Activated CD4-positive, alpha-beta T cell treated with anti-CD3 and anti-CD28 coated beads for 36 hours (primary cell): ENCODE measurements around the gene STK32C. TPM values are rescaled to one million over a fixed set of nuclear protein-coding genes. Genes with fewer than 3 reads are reported as not detected.
"Not testable (repeated sequence)": the region's sequence is repeated elsewhere in the genome, so short reads cannot be mapped to it uniquely, and the experiment has no call there.

Experiments
- ATAC-seq: fragments of 200-7000 bp; cut with Tn5 transposase; one replicate; pipeline ENCODE4 v1.10.0; 2021; ENCODE audit warnings: mild to moderate bottlenecking, moderate library complexity
- CTCF ChIA-PET: fragments of 350-600 bp; sonication (Branson Sonifier 250); formaldehyde crosslinking; loops from one replicate; lab custom pipeline; 2021; ENCODE audit warnings: antibody characterized with exemption; lab: Charles Lee
- POLR2A ChIA-PET: fragments of 350-600 bp; sonication (Branson Sonifier 250); formaldehyde crosslinking; loops from one replicate; lab custom pipeline; 2021; ENCODE audit warnings: antibody characterized with exemption, inconsistent platforms; lab: Charles Lee
- DNase-seq: peaks from one replicate; pipeline ENCODE4 v3.0.0-alpha.2; 2020
- H3K27ac Mint-ChIP-seq: one replicate; pipeline ENCODE4 v1.8.0; 2021; ENCODE audit warnings: mixed read lengths
- H3K27me3 Mint-ChIP-seq: one replicate; pipeline ENCODE4 v1.8.0; 2021; ENCODE audit warnings: mixed read lengths
- H3K36me3 Mint-ChIP-seq: one replicate; pipeline ENCODE4 v1.8.0; 2021; ENCODE audit warnings: low read depth, mixed read lengths
- H3K4me1 Mint-ChIP-seq: one replicate; pipeline ENCODE4 v1.8.0; 2021; ENCODE audit warnings: mixed read lengths
- H3K4me3 Mint-ChIP-seq: one replicate; pipeline ENCODE4 v1.8.0; 2021; ENCODE audit warnings: mild to moderate bottlenecking, moderate library complexity, mixed read lengths
- H3K9me3 Mint-ChIP-seq: one replicate; pipeline ENCODE4 v1.8.0; 2021; ENCODE audit warnings: low read depth, mixed read lengths
- intact Hi-C, 2 experiments: fragments of 100-400 bp; cut with DNase I in 1 of 2; cut with micrococcal nuclease in 1 of 2; formaldehyde crosslinking; loops; one replicate each; pipeline versions ENCODE4 v1.14.2 to v1.15.1; 2022 to 2024; cut with DNase I, micrococcal nuclease
- total RNA-seq, 2 experiments: library from RNA; stranded (reverse); gene quantifications; one replicate each; pipeline ENCODE4 v1.2.3, GENCODE V29; 2021

Gene STK32C
- total RNA-seq, 2 experiments from 2014 or later: 15.8 to 19.9 TPM

DNA sequence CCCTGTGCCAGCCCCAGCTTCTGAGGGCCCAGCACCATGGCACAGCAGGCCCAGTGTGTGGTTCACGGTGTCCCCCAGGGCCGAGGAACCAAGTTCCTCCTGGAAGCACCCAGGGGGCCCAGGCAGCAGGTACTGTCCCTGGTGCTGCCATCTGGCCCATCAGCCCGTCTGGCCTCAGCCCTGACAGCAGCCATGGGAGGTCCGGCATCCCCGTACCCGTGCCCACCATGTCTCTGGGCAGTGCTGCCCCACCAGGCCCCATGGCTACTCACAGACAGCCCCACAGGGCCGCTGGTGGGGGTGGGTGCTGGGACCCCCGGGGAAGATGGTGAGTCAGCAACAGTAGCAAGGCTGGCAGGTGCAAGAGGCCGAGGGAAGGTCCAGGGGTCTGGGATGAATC, 32.8 kb downstream of the STK32C start:
- H3K4me1 Mint-ChIP-seq: no peaks in the 10 kb centered on the region
- H3K27me3 Mint-ChIP-seq: no peaks in the 10 kb centered on the region
- ChIA-PET CTCF (no interaction called here), POLR2A (no interaction called here)
- no peaks in the 10 kb centered on the region for H3K36me3 Mint-ChIP-seq
- H3K27ac Mint-ChIP-seq: no peak overlapping the region
- no peak for ATAC-seq
- no peaks in the 10 kb centered on the region for H3K9me3 Mint-ChIP-seq
- intact Hi-C loops: no loop called here
- DNase-seq: no peak
- H3K4me3 Mint-ChIP-seq: no peak overlapping the region

DNA sequence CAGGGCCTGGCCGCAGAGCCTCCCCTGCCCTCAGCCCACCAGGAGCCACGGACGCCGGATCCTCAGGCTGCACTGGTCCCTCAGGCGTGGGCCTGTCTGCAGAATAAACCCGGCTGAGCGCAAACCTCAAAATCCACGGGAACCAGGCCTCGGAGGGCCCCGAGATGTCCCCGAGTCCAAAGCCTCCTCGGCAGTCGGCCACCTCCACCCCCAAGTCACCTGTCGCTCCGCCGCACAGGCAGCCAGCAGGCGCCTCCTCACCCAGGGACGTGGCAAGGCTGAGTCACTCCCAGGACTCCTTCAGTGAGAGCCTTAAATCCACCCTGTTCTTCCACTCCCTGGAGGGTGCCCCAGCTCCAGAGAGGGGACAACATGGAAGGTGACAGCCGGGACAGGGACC, 33.2 kb downstream of the STK32C start:
- no peak for ATAC-seq
- Mint-ChIP-seq H3K9me3 (no peaks in the 10 kb centered on the region), H3K27ac (no peak overlapping the region), H3K4me1 (no peaks in the 10 kb centered on the region), H3K27me3 (no peaks in the 10 kb centered on the region), H3K4me3 (no peak overlapping the region), H3K36me3 (no peaks in the 10 kb centered on the region)
- CTCF ChIA-PET: no interaction called here
- no peak for DNase-seq
- POLR2A ChIA-PET: no interaction called here
- intact Hi-C loops: no loop called here

DNA sequence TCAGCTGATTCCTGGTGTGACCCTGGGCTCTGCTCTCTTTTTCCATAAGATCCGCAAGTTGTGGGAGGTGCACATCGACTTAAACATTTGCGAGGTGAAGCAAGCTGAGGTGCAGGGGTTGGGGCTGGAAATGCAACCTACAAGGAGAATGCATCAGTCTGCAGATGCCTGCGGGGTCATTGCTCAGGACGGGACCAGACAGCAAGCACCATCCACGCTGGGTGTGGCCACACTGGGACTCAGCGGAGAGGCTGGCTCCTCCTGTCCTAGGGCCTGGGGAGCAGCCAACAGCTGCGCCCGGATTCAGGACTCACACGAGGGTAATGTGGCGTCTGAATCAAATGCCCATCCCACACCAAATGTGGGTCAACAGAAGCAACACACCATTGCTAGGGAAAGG, 33.8 kb downstream of the STK32C start:
- no peaks in the 10 kb centered on the region for H3K27me3 Mint-ChIP-seq
- H3K4me3 Mint-ChIP-seq: no peak overlapping the region
- no peaks in the 10 kb centered on the region for H3K9me3 Mint-ChIP-seq
- ChIA-PET POLR2A (no interaction called here), CTCF (no interaction called here)
- no peak overlapping the region for H3K27ac Mint-ChIP-seq
- H3K36me3 Mint-ChIP-seq: no peaks in the 10 kb centered on the region
- ATAC-seq (no peak), DNase-seq (no peak)
- H3K4me1 Mint-ChIP-seq: no peaks in the 10 kb centered on the region
- intact Hi-C loops: no loop called here

DNA sequence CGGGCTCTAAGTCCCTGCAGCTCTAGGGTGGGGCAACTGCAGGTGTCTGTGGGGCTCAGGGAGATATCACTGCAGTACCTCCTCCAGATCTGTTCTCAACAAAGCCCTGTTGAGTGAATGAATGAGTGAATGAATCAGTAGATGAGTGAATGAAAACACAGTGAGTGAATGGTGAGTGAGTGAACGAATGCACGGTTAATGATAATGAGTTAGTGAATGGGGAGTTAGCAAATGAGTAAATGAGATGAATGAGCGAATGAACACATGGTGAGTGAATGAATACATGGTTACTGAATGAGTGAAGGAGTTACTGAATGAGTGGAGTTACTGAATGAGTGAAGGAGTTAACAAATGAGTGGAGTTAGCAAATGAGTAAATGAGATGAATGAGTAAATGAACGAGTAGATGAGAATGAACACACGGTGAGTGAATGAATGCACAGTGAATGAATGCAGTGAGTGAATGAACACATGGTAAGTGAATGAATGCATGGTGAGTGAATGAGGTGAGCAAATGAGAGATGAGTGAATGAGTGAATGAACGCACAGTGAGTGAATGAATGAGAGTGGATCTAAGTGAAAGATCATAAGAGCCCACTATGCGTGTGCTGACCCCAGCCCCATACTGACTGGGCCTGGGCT, 34.3 kb downstream of the STK32C start:
- ChIA-PET CTCF (no interaction called here), POLR2A (no interaction called here)
- H3K4me3 Mint-ChIP-seq: no peak overlapping the region
- DNase-seq (no peak), ATAC-seq (peak; percentile 30)
- no peak overlapping the region for H3K27ac Mint-ChIP-seq
- H3K4me1 Mint-ChIP-seq: no peaks in the 10 kb centered on the region
- no peaks in the 10 kb centered on the region for H3K9me3 Mint-ChIP-seq
- intact Hi-C loops: no loop called here
- no peaks in the 10 kb centered on the region for H3K27me3 Mint-ChIP-seq
- H3K36me3 Mint-ChIP-seq: no peaks in the 10 kb centered on the region

DNA sequence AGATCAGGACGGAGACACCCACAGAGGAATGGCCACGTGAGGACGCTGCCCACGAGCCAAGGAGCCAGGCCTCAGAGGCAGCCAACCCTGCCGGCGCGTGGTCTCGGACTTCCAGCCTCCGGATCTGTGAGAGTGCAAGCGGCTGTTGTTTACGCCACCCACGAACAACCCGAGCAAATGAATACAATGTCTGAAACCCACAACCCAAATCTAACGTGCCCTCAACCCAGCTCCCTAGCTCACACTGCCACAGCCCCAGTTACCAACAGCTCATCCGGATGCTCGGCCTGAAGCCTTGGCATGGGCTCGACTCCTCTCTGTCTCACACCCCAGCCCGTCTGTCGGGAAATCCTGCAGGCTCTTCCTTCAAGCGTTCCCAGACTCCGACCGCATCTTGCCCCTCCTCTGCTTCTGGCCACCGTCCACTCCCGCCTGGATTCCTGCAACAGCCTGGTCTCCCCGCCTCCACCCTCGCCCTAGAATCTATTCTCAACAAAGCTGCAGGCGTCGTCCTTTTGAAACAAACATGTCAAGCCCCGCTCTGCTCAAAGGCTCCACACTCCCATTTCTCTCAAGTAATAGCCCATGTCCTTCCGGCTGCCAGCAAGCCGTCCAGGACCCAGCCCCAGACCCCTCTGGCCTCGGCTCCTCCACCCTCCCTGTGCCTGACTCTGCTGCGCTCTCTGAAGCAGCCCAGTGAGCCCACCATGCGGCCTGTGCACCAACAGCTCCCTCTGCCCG, 35.3 kb downstream of the STK32C start:
- H3K4me1 Mint-ChIP-seq: no peaks in the 10 kb centered on the region

DNA sequence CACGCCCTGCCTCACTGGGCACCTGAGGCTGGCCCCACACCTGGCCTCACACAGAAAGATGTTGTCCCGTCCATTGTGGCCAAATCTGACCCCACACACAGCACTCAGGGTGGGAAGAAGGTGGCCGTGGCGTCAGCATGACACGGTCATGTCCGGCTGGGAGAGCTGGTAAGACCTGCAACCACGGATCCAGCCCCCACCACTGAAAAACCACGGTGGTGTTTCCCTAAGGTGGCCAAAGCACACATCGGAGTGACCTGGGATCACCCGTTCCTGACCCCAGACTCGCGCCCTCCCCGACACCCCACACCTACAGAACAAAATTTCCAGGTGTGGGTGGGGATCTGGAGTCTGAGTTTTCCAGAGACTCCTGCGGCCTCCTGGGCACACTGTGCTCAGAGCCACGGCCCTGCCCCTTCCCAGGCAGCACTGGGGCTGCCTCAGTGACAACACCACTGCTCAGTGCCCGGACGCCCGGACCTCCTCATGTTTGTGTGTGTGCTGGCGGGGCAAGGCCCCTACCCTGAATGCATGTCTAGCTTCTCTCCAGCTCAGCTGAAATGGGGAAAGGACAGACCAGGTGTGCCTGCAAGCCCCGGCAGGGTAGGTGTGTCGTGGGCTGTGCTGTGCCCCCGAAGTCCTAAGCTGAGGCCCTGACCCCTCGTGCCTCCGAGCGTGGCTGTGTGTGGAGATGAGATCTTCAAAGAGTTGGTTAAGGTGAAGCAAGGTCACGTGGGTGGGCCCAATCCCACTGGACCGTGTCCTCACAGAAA, 36.1 kb downstream of the STK32C start:
- no peak overlapping the region for H3K4me3 Mint-ChIP-seq
- no peak for ATAC-seq

More for the DNA sequence above, 35.3 kb downstream of the STK32C start:
- CTCF ChIA-PET: no interaction called here
- DNase-seq (no peak), ATAC-seq (no peak)
- POLR2A ChIA-PET: no interaction called here
- H3K27ac Mint-ChIP-seq: no peak overlapping the region
- H3K27me3 Mint-ChIP-seq: no peaks in the 10 kb centered on the region
- no peak overlapping the region for H3K4me3 Mint-ChIP-seq
- H3K36me3 Mint-ChIP-seq: no peaks in the 10 kb centered on the region
- no peaks in the 10 kb centered on the region for H3K9me3 Mint-ChIP-seq
- intact Hi-C loops: no loop called here

DNA sequence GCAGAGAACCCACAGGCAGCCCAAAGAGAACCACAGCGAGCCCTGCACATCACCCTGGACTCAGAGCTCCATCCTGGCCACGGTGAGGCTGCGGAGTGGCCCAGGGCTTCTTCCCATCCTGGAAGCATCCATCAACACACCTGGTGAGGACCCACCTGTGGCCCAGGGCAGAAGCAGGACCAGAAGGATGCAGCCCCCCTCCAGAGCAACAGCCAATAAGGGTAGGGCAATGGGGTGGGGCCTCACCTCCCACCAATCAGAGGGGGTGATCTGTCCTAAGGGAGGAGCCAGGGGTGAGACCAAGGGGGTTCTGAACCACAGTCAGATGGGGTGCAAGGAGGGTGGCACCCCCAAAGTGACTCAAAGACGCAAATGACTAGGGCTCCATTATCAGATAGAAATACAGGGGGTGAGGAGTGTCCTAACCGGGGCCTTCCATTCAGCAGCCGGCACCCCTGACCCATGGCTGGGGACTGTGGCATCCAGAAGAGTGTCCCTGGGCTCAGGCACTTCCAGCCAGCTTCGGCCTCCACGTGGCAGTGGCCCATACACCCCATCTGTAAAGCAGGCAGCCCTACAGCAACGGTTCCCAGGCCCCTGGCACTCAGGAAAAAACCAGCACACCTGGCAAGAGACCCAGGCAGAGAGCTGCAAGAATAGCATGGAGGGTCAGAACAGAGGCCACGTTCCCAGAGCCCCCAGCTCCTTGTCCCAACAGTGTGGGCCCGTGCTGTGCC, 36.9 kb downstream of the STK32C start:
- intact Hi-C loops: no loop called here
- no peaks in the 10 kb centered on the region for H3K9me3 Mint-ChIP-seq
- ChIA-PET CTCF (no interaction called here), POLR2A (no interaction called here)
- H3K27me3 Mint-ChIP-seq: no peaks in the 10 kb centered on the region
- no peaks in the 10 kb centered on the region for H3K36me3 Mint-ChIP-seq
- DNase-seq (no peak), ATAC-seq (no peak)
- H3K4me3 Mint-ChIP-seq: no peak overlapping the region
- H3K4me1 Mint-ChIP-seq: peaks cover 9% of the 10 kb centered on the region
- no peak overlapping the region for H3K27ac Mint-ChIP-seq

More for the DNA sequence above, 36.1 kb downstream of the STK32C start:
- Mint-ChIP-seq H3K4me1 (peaks cover 1% of the 10 kb centered on the region), H3K27me3 (no peaks in the 10 kb centered on the region), H3K36me3 (no peaks in the 10 kb centered on the region), H3K27ac (no peak overlapping the region), H3K9me3 (no peaks in the 10 kb centered on the region)
- DNase-seq: no peak
- intact Hi-C loops: no loop called here
- POLR2A ChIA-PET: no interaction called here
- CTCF ChIA-PET: no interaction called here

DNA sequence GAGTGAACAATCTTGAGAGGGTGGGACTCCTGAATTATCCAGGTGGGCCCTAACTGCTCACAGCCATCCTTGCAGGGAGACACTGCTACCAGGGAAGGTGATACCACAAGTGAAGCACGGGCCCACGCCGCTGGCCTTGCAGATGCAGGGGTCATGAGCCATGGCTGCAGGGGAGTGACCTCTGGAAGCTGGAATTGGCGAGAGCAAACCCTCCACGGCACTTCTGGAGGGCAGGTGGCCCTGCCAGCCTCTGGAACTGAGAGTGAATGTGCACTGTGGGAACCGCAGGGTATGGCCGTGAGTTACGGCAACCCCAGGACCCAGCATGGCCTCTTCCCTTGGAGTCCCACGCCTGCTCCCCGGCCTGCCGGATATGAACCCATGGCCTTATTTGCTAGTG, 37.5 kb downstream of the STK32C start:
- no peaks in the 10 kb centered on the region for H3K9me3 Mint-ChIP-seq
- CTCF ChIA-PET: no interaction called here

DNA sequence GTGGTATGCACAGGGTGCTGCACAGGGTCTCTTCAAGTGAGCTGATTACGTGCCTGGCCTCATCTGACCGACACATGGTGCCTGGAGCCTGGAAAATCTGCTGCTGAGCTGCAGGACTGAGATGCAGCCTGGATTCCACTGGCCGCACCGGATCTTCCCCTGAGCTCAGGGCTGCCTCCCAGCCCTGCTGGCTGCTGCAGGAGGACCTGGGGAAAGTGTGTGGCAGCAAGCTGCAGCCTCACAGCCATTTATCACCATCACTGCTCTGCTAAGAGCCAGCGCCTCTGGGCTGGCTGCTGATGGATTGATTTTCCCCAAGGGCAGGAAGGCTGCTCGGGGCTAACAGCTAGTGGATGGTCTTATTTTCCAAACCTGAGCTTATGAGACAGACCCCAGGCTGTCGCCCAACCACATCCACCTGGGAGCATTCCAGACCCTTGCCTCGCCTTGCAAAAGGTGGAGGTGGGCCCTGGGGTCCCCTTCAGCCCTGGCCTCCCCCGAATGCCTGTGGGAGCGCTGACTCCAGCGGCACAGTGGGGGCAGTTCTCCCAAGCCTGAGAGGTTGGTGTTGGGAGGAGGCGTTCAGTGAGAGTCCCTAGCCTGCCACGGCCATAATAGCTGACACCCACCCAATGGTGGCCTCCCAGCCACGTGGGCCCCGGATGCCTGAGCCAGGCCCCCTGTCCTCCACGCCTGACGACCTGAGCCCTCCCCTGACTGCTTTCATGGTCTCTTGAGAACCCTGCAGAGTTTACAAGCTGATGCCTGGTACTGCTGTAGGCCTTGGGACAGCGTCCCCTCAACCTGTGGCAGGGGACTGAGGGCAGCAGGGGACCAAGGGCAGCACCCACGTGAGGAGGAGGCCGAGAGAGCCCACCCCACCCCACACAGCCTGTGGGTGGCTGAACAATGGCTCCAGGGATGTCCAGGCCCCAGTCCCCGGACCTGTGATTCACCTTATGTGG, 38.2 kb downstream of the STK32C start:
- POLR2A ChIA-PET: no interaction called here
- intact Hi-C loops: no loop called here
- no peak for DNase-seq
- no peak for ATAC-seq
- CTCF ChIA-PET: no interaction called here
- no peaks in the 10 kb centered on the region for H3K27me3 Mint-ChIP-seq
- no peak overlapping the region for H3K27ac Mint-ChIP-seq
- H3K4me1 Mint-ChIP-seq: peaks cover 10% of the 10 kb centered on the region
- no peaks in the 10 kb centered on the region for H3K9me3 Mint-ChIP-seq
- H3K36me3 Mint-ChIP-seq: no peaks in the 10 kb centered on the region
- H3K4me3 Mint-ChIP-seq: no peak overlapping the region

More for the DNA sequence above, 37.5 kb downstream of the STK32C start:
- H3K4me3 Mint-ChIP-seq: no peak overlapping the region
- peaks cover 10% of the 10 kb centered on the region for H3K4me1 Mint-ChIP-seq
- H3K27me3 Mint-ChIP-seq: no peaks in the 10 kb centered on the region
- intact Hi-C loops: no loop called here
- no peaks in the 10 kb centered on the region for H3K36me3 Mint-ChIP-seq
- ATAC-seq: no peak
- POLR2A ChIA-PET: no interaction called here
- no peak for DNase-seq
- H3K27ac Mint-ChIP-seq: no peak overlapping the region

DNA sequence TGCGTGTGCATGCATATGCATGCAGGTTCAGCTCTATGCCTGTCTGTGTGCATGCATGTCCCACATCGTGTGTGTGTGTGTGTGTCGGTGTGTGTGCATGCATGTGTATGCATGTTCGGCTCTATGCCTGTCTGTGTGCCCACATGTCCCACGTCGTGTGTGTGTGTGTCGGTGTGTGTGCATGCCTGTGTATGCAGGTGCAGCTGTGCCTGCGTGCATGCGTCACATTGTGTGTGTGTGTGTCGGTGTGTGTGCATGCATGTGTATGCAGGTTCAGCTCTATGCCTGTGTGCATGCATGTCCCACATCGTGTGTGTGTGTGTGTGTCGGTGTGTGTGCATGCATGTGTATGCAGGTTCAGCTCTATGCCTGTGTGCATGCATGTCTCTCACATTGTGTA, 39.8 kb downstream of the STK32C start:
- H3K9me3 Mint-ChIP-seq, DNase-seq, POLR2A ChIA-PET, H3K4me3 Mint-ChIP-seq, H3K27me3 Mint-ChIP-seq, ATAC-seq, H3K4me1 Mint-ChIP-seq, H3K27ac Mint-ChIP-seq, H3K36me3 Mint-ChIP-seq, intact Hi-C loops, CTCF ChIA-PET: not testable (repeated sequence)
